C4-2B (cell line): ENCODE measurements around the gene DEPDC7.

Source experiments
- H3K27ac ChIP-seq: fragments of 450-650 bp; 2 replicates; pipeline ENCODE4 v1.5.1; 2017
- CTCF ChIP-seq: fragments of 450-650 bp; conservative IDR thresholded peaks from 2 replicates; pipeline ENCODE4 v1.5.1; 2017; ENCODE audit warnings: mild to moderate bottlenecking
- ZFX ChIP-seq: fragments of 450-650 bp; IDR thresholded peaks from 2 replicates; pipeline ENCODE4 v1.6.1; 2017

Gene DEPDC7

DNA sequence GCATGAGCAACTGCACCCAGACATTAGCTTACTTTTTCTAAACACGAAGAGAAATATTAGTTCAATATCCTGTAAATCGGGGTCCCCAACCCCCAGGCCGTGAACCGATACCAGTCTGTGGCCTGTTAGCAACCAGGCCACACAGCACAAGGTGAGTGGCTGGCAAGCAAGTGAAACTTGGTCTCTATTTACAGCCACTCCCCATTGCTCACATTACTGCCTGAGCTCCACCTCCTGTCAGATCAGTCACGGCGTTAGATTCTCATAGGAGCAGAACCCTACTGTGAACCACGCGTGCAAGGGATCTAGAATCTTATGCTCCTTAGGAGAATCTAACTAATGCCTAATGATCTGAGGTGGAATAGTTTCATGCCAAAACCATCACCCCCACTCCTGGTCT lies 27.8 kb upstream of the DEPDC7 start:
- TF ChIP-seq CTCF, result no peak
- TF ChIP-seq ZFX, result no peak
- no peak overlapping the region for H3K27ac ChIP-seq

- no peak for TF ChIP-seq ZFX
- TF ChIP-seq CTCF, result no peak
These were observed 25.2 kb upstream of the DEPDC7 start for GRCh38 chr11:32990481-32990880.

GRCh38 chr11:32991427-32991826 lies 24.3 kb upstream of the DEPDC7 start:
- TF ChIP-seq CTCF (no peak), ZFX (no peak)

More at GRCh38 chr11:32990481-32990880, 25.2 kb upstream of the DEPDC7 start:
- H3K27ac ChIP-seq, result no peak overlapping the region

DNA sequence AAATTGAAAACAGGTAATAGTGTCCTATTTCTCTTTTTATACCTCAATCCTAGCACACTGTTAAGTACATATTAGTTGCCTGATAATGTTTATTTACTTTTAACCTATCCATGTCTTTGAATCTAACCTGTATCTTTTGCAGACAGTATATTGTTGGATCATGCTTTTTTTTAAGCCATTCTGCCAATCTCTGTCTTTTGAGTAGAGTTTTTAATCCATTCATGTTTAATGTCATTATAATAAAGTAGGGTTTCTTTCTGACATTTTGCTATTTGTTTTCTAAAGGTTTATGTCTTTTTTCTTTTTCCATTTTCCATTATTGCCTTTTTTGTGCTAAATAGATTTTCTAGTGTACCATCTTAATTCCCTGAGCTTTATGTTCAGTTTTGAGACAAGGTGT lies 23.8 kb upstream of the DEPDC7 start:
- no peak for TF ChIP-seq ZFX
- no peak for TF ChIP-seq CTCF
- no peak overlapping the region for H3K27ac ChIP-seq

More at GRCh38 chr11:32991427-32991826, 24.3 kb upstream of the DEPDC7 start:
- H3K27ac ChIP-seq, result no peak overlapping the region

- H3K27ac ChIP-seq, result no peak overlapping the region
- TF ChIP-seq CTCF (no peak), ZFX (no peak)
These were observed 15.5 kb upstream of the DEPDC7 start for GRCh38 chr11:33000181-33000580.

DNA sequence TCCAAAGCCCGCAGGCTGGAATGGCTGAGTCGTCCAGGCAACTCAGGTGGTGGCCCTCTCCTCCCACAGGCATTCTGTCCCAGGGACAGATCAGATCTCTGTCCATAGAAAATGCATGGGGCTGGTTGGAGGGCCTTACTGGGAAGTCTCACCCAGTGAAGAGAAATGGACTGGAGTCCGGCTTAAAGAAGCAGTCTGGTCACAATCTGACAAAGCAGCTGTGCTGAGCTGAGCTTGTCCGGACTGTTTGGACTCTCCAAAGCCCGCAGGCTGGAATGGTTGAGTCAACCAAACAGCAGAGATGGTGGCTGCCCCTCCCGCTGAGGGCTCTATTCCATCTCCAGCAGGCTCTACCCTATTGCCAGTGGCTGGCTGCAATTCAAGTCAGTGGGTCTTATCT lies 14.4 kb upstream of the DEPDC7 start:
- TF ChIP-seq ZFX (no peak), CTCF (no peak)

GRCh38 chr11:33001751-33002542 lies 13.7 kb upstream of the DEPDC7 start:
- TF ChIP-seq ZFX (no peak), CTCF (no peak)

More for the DNA sequence above, 14.4 kb upstream of the DEPDC7 start:
- no peak overlapping the region for H3K27ac ChIP-seq

More at GRCh38 chr11:33001751-33002542, 13.7 kb upstream of the DEPDC7 start:
- H3K27ac ChIP-seq, result no peak overlapping the region
